SH-SY5Y (cell line): Measurements from ENCODE around the gene CTDP1.

Experiments used
- GATA2 ChIP-seq: IDR thresholded peaks from 2 replicates; pipeline ENCODE4 v1.6.1; 2011; ENCODE audit warnings: mild to moderate bottlenecking, low read depth, low read length
- GATA3 ChIP-seq: IDR thresholded peaks from 2 replicates; pipeline ENCODE4 v1.6.1; 2011; ENCODE audit warnings: low read depth, mild to moderate bottlenecking, low read length, moderate library complexity

- TF ChIP-seq GATA2 (no peak), GATA3 (no peak)
Measured at GRCh38 chr18:79792096-79792987, 112.7 kb downstream of the CTDP1 start.
